ENCODE results near the gene TEX14. TPM values are rescaled to one million over a fixed set of nuclear protein-coding genes. Genes with fewer than 3 reads are reported as not detected.

Gene TEX14
- polyA plus RNA-seq, 1 of the 3 experiments (the other 2 are of a cell fraction) = 0.02 TPM

- 69% methylated on average over 1 of the region's 1 CpG for WGBS (ENCODE audit: low lambda C conversion rate)
- no peak for DNase-seq
Observed at GRCh38 chr17:58728798-58729197, 37.0 kb upstream of the TEX14 start.

GRCh38 chr17:58722696-58723095 lies 30.9 kb upstream of the TEX14 start:
- WGBS (ENCODE audit: low lambda C conversion rate) = 95% methylated on average over 2 of the region's 2 CpGs
- no peak overlapping the region for H3K9ac ChIP-seq
- no peak for DNase-seq
- ChIA-PET POLR2A (no interaction called here), CTCF (interaction anchor here (1.1 to 2.9 kb wide), 2 partner anchors 12 to 282 kb away, joined by 4 to 16 read pairs; no protein-coding TSS in a partner anchor)
- no peak overlapping the region for H3K27ac ChIP-seq (ENCODE audit: low read depth in 2 of 2, low read length in 1 of 2)
- no peak overlapping the region for H2AFZ ChIP-seq (ENCODE audit: low read depth)
- no peaks in the 10 kb centered on the region for H3K79me2 ChIP-seq (ENCODE audit: insufficient read depth)
- no peak overlapping the region for H3K4me2 ChIP-seq
- no peak for TF ChIP-seq RAD21 (IDR thresholded peaks at IDR 0.05; ENCODE audit: low read length)
- TF ChIP-seq, protein P1, sequence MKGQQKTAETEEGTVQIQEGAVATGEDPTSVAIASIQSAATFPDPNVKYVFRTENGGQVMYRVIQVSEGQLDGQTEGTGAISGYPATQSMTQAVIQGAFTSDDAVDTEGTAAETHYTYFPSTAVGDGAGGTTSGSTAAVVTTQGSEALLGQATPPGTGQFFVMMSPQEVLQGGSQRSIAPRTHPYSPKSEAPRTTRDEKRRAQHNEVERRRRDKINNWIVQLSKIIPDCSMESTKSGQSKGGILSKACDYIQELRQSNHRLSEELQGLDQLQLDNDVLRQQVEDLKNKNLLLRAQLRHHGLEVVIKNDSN (IDR thresholded peaks at IDR 0.05; ENCODE audit: borderline replicate concordance, low read depth) = no peak
- no peak for TF ChIP-seq TAF1 (IDR thresholded peaks at IDR 0.05; ENCODE audit: borderline replicate concordance, low read depth, low read length)
- TF ChIP-seq PBX3 (IDR thresholded peaks at IDR 0.05) = no peak
- no peak for TF ChIP-seq JUND (IDR thresholded peaks at IDR 0.05)
- no peak for TF ChIP-seq TEAD4 (IDR thresholded peaks at IDR 0.05; ENCODE audit: borderline replicate concordance, insufficient read depth)
- TF ChIP-seq TCF12 (IDR thresholded peaks at IDR 0.05) = no peak
- no peak for TF ChIP-seq NRF1 (IDR thresholded peaks at IDR 0.05; ENCODE audit: low read depth, low read length)
- no peak for TF ChIP-seq GATA2 (CRISPR knock-in tag; IDR thresholded peaks at IDR 0.05)
- TF ChIP-seq USF2 (IDR thresholded peaks at IDR 0.05; ENCODE audit: borderline replicate concordance, low read depth, low read length) = no peak
- TF ChIP-seq IRF3 (IDR thresholded peaks at IDR 0.05; ENCODE audit: low read depth, low read length) = no peak
- TF ChIP-seq FOXM1 (IDR thresholded peaks at IDR 0.05; ENCODE audit: low read depth) = no peak
- TF ChIP-seq EP300 (IDR thresholded peaks at IDR 0.05; ENCODE audit: borderline replicate concordance in 1 of 2, low read depth in 1 of 2, low read length in 1 of 2) = no peak
- TF ChIP-seq GABPA (IDR thresholded peaks at IDR 0.05; ENCODE audit: low read depth) = no peak
- no peak for TF ChIP-seq RFX5 (IDR thresholded peaks at IDR 0.05; ENCODE audit: low read length)
- no peak for TF ChIP-seq EZH2phosphoT487 (IDR thresholded peaks at IDR 0.05; ENCODE audit: borderline replicate concordance, low read depth)
- TF ChIP-seq, protein P2, sequence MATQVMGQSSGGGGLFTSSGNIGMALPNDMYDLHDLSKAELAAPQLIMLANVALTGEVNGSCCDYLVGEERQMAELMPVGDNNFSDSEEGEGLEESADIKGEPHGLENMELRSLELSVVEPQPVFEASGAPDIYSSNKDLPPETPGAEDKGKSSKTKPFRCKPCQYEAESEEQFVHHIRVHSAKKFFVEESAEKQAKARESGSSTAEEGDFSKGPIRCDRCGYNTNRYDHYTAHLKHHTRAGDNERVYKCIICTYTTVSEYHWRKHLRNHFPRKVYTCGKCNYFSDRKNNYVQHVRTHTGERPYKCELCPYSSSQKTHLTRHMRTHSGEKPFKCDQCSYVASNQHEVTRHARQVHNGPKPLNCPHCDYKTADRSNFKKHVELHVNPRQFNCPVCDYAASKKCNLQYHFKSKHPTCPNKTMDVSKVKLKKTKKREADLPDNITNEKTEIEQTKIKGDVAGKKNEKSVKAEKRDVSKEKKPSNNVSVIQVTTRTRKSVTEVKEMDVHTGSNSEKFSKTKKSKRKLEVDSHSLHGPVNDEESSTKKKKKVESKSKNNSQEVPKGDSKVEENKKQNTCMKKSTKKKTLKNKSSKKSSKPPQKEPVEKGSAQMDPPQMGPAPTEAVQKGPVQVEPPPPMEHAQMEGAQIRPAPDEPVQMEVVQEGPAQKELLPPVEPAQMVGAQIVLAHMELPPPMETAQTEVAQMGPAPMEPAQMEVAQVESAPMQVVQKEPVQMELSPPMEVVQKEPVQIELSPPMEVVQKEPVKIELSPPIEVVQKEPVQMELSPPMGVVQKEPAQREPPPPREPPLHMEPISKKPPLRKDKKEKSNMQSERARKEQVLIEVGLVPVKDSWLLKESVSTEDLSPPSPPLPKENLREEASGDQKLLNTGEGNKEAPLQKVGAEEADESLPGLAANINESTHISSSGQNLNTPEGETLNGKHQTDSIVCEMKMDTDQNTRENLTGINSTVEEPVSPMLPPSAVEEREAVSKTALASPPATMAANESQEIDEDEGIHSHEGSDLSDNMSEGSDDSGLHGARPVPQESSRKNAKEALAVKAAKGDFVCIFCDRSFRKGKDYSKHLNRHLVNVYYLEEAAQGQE (IDR thresholded peaks at IDR 0.05; ENCODE audit: low read depth, low read length) = no peak
- TF ChIP-seq RXRA (IDR thresholded peaks at IDR 0.05; ENCODE audit: borderline replicate concordance, low read depth) = no peak
- TF ChIP-seq RCOR1 (IDR thresholded peaks at IDR 0.05; ENCODE audit: low read length) = no peak
- no peak overlapping the region for H3K4me3 ChIP-seq (ENCODE audit: low read depth in 2 of 2, low read length in 1 of 2)
- H3F3A ChIP-seq (replicated peaks; ENCODE audit: insufficient read depth) = peaks cover 11% of the 10 kb centered on the region
- H4K20me1 ChIP-seq (ENCODE audit: insufficient read depth) = no peaks in the 10 kb centered on the region
- H3K9me2 ChIP-seq = no peaks in the 10 kb centered on the region
- no peaks in the 10 kb centered on the region for H3K9me3 ChIP-seq
- no peaks in the 10 kb centered on the region for H3K27me3 ChIP-seq (ENCODE audit: insufficient read depth)
- peaks cover 21 to 31% of the 10 kb centered on the region in 2 experiments for H3K36me3 ChIP-seq (replicated peaks in 1 of 2; ENCODE audit: control insufficient read depth in 1 of 2, insufficient read depth in 2 of 2, low read length in 1 of 2)
- H3K4me1 ChIP-seq (ENCODE audit: control insufficient read depth in 1 of 2, insufficient read depth in 2 of 2, low read depth in 1 of 2, low read length in 1 of 2) = no peaks in the 10 kb centered on the region

More at GRCh38 chr17:58728798-58729197, 37.0 kb upstream of the TEX14 start:
- H3K4me3 ChIP-seq (ENCODE audit: low read depth in 2 of 2, low read length in 1 of 2) = no peak overlapping the region
- TF ChIP-seq TEAD4 (IDR thresholded peaks at IDR 0.05; ENCODE audit: borderline replicate concordance, insufficient read depth) (no peak), MAX (IDR thresholded peaks at IDR 0.05; ENCODE audit: low read depth) (no peak), GABPA (IDR thresholded peaks at IDR 0.05; ENCODE audit: low read depth) (no peak), TCF12 (IDR thresholded peaks at IDR 0.05) (no peak)
- no peaks in the 10 kb centered on the region for H3K9me3 ChIP-seq
- ChIA-PET POLR2A (no interaction called here), CTCF (no interaction called here)
- H2AFZ ChIP-seq (ENCODE audit: low read depth) = no peak overlapping the region
- H3K79me2 ChIP-seq (ENCODE audit: insufficient read depth) = no peaks in the 10 kb centered on the region
- H3K9me2 ChIP-seq = no peaks in the 10 kb centered on the region
- no peak overlapping the region for H3K27ac ChIP-seq (ENCODE audit: low read depth in 2 of 2, low read length in 1 of 2)
- no peaks in the 10 kb centered on the region for H3K4me1 ChIP-seq (ENCODE audit: control insufficient read depth in 1 of 2, insufficient read depth in 2 of 2, low read depth in 1 of 2, low read length in 1 of 2)
- H3K9ac ChIP-seq = no peak overlapping the region
- H3K36me3 ChIP-seq (replicated peaks in 1 of 2; ENCODE audit: control insufficient read depth in 1 of 2, insufficient read depth in 2 of 2, low read length in 1 of 2) = peaks cover 14% of the 10 kb centered on the region in 2 experiments
- H3K27me3 ChIP-seq (ENCODE audit: insufficient read depth) = no peaks in the 10 kb centered on the region
- no peaks in the 10 kb centered on the region for H4K20me1 ChIP-seq (ENCODE audit: insufficient read depth)
- H3F3A ChIP-seq (replicated peaks; ENCODE audit: insufficient read depth) = peaks cover 14% of the 10 kb centered on the region
- H3K4me2 ChIP-seq = no peak overlapping the region

All from SK-N-SH (cell line).